GM20431 (cell line): ENCODE measurements around the gene GRIFIN.

Source experiments
- in situ Hi-C: fragments of 300-500 bp; cut with MseI, MboI; formaldehyde crosslinking; loops from one replicate; pipeline ENCODE4 v1.15.0; 2020; ENCODE audit warnings: low sequenced_read_pairs; ENCODE audit not compliant: unreplicated experiment

Gene GRIFIN

GRCh38 chr7:2441430-2442058, 34.7 kb downstream of the GRIFIN start:
- in situ Hi-C loops, result no loop called here

DNA sequence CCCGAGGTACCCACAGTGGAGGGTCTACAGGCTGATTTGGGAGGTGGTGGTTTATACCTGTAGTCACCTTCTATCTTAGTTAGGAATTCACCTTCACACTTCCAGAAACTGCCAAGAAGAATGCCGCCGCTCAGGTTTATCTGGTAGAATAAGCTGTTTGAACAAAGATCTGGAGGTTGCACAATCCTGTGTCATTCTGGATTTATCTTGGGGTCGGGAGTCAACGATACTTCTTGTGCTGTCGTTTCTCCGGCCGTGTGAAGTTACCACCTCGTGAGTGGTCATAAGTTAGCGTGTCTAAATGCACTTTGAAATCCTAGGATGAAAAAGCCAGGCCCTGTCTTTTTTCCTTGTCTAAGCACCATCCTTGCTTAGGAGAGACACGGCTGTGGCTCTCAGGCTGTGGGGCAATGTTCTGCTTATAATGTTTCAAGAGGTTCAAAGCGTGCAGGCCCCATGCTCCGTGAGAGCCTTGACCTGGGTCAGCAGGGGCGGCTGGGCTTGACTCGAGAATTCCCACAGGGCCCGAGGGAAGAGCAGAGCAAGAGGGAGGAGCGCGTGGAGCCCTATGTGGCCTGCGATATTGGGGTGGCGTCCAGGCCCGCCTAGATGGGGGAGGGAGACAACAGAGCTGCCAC, 35.5 kb downstream of the GRIFIN start:
- in situ Hi-C loops, result no loop called here

DNA sequence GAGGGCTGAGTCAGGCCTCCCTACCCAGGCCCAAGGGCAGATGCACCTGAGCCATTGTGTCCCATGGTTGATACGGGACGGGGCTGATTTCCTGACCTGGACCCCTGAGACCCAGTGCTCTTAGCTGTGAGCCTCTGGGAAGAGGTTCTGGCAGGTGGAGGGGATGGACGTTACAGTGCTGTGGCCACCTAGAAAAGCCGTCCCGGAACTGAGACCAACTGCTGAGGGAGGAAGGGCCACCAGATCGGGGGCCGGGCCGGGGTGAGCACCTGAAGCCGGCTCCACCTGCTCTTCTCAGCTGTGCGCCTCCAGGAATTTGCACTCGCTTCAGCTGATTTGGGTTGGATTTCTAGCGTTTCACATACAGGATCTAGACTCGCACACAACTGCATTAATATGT, 37.4 kb downstream of the GRIFIN start:
- in situ Hi-C loops, result no loop called here

DNA sequence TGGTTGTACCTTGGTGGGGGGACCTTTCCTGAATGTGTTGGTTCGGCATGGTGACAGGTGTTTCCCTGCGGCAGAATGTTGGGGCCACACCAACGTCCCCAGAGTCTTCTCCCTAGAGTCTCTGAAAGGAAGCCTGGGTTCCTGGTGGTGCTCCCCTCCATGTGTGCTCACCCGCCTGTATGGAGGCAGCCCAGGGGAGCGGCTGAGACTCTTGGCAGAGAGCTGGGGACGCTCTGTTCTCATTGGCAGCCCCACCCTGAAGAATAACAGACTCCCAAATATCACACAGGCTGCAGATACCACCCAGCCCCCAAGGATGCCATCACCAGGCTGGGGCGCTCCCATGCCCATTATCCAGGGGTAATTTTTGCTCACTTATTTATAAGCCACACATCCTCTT, 38.0 kb downstream of the GRIFIN start:
- in situ Hi-C loops, result no loop called here

GRCh38 chr7:2437537-2438148, 38.6 kb downstream of the GRIFIN start:
- in situ Hi-C loops, result no loop called here

DNA sequence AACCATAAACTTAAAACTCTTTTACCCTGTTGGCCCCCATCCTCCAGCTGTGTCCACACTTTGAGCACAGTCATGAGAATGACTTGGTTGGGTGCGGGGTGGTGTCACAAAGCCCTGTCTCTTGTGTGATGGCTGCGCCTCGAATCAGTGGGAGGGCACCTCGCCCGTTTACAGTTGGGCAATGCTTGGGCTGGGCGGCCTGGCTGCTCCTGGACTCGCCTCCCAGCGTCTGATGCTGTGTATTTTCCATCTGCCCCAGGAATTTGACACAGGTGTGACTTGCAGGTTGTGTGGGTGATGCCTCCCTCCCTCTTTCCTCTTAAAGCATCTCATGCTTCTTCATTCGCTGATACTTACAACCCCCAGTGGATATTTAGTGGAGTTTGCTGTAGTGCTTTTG, 39.1 kb downstream of the GRIFIN start:
- in situ Hi-C loops, result no loop called here

DNA sequence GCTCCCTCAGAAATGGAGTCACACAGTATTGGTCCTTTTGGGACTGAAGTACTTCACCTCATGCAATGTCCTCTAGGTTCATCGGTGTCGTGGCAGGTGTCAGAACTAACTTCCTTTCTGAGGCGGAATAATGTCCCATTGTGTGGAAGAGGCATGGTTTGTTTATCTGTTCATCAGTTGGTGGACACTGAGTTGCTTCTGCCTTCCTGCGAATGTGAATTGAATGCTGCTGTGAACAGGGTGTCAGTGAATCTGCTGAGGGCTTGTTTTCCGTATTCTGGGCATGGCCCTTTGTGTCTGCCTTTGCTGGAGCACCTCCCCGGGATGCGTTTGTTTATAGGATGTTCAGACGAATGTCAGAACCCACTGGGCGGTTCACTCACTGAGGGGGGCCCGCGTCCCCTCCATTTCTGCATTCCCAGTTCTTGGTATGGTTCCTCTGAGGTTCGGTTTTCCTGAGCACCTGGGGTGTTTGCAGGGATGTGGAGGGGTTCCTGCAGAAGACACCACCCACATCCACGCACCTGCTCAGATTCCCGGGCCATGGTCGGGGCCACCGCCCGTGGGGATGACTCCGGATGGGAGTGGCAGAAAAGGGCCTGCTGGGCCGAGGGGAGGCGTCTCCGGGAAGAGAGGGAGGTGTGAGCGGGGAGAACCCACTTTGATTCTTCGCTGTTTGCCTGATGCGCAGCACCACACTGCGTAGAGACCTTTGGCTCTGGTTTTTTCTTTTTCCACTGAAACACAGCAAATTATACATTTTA, 39.7 kb downstream of the GRIFIN start:
- in situ Hi-C loops, result no loop called here

GRCh38 chr7:2435146-2435545, 41.1 kb downstream of the GRIFIN start:
- in situ Hi-C loops, result no loop called here

- in situ Hi-C loops, result no loop called here
These were observed 42.3 kb downstream of the GRIFIN start for GRCh38 chr7:2433713-2434550.

DNA sequence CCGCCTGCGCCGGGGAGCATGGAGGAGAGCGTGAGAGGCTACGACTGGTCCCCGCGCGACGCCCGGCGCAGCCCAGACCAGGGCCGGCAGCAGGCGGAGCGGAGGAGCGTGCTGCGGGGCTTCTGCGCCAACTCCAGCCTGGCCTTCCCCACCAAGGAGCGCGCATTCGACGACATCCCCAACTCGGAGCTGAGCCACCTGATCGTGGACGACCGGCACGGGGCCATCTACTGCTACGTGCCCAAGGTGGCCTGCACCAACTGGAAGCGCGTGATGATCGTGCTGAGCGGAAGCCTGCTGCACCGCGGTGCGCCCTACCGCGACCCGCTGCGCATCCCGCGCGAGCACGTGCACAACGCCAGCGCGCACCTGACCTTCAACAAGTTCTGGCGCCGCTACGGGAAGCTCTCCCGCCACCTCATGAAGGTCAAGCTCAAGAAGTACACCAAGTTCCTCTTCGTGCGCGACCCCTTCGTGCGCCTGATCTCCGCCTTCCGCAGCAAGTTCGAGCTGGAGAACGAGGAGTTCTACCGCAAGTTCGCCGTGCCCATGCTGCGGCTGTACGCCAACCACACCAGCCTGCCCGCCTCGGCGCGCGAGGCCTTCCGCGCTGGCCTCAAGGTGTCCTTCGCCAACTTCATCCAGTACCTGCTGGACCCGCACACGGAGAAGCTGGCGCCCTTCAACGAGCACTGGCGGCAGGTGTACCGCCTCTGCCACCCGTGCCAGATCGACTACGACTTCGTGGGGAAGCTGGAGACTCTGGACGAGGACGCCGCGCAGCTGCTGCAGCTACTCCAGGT, 43.1 kb downstream of the GRIFIN start:
- in situ Hi-C loops, result no loop called here

DNA sequence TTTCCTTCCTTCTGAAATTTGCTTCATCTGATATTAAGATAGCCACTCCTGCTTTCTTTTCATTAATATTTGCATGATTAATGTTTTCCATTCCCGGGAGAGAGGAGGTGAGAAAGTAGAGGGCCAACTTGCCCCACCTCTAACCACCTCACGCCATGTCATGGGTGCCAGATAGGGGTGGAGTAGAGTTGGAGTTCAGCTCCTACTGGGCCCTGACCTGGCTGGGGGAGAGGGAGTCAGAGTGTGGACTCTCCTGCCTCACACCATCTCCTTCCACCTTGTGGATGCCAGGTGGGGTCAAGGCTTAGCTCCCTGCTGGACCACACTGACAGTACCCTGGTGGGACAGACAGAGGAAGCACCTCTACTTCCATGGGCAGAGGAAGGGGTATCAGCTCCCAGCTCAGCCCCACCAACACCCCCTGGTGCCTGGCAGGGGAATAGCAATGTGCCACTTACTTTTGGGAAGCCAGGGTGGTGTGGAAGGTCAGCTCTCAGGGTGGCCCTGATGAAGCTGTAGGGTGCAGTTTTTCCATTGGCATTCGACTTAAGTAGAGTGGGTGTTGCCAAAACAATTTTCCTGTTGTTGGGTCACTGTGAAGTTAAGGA, 44.8 kb downstream of the GRIFIN start:
- in situ Hi-C loops, result no loop called here

GRCh38 chr7:2425749-2426148, 50.4 kb downstream of the GRIFIN start:
- in situ Hi-C loops, result no loop called here
